Panc1 (cell line): ENCODE data around the gene ANKRD23.

Source experiments
- CTCF ChIP-seq: fragments of 450-650 bp; IDR thresholded peaks from 2 replicates; pipeline ENCODE4 v1.5.1; 2017; ENCODE audit warnings: mild to moderate bottlenecking
- POLR2AphosphoS5 ChIP-seq: IDR thresholded peaks from 2 replicates; pipeline ENCODE4 v1.6.1; 2012; ENCODE audit warnings: mild to moderate bottlenecking, low read depth, low read length, moderate library complexity
- TCF7L2 ChIP-seq: IDR thresholded peaks from 2 replicates; pipeline ENCODE4 v1.6.1; 2011; ENCODE audit warnings: mild to moderate bottlenecking, low read depth, low read length, inconsistent platforms

- TF ChIP-seq CTCF (no peak), POLR2AphosphoS5 (no peak; the same call in 1 of the 2 replicates), TCF7L2 (no peak)
These were observed 16.5 kb upstream of the ANKRD23 start for GRCh38 chr2:96860065-96861029.
